ENCODE results near the gene CYTH3. TPM values are rescaled to one million over a fixed set of nuclear protein-coding genes. Genes with fewer than 3 reads are reported as not detected.

The CYTH3 gene
- total RNA-seq, 2 experiments from 2014 or later = 1.2 to 1.7 TPM

DNA sequence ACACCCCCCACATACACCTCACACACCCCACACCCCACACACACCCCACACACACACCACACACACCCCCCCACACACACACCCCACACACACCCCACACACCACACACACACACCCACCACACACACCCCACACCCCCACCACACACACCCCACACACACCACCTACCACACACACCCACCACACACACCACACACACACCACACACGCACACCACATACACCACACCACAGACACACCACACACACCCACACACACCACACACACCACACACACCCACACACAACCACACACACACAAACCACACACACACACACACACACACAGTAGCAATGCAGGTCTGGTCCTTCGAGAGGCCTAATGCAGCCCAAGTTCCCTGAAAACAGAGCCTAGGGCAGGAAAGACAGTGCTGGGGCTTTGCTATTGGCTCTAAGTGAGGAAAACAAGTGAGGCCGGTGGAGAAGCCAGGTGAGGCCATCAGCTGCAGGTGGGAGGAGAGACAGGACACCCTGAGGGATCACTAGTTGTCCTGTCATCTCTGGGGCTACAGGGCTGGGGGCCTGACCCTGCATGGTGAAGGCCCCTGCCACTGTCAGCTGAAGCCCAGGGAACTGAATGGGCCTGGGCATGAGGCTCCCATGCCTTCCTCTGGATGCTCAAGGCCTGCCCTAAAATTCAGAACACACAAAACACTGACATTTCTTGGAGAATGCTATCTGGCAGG, 92.6 kb downstream of the CYTH3 start:
- POLR2A ChIA-PET = no interaction called here
- no peaks in the 10 kb centered on the region for H3K9me3 Mint-ChIP-seq
- H3K27ac Mint-ChIP-seq = no peak overlapping the region
- no peaks in the 10 kb centered on the region for H3K36me3 Mint-ChIP-seq (ENCODE audit: low read depth)
- no peak for DNase-seq
- no peaks in the 10 kb centered on the region for H3K27me3 Mint-ChIP-seq
- CTCF ChIA-PET = no interaction called here
- H3K4me1 Mint-ChIP-seq = no peaks in the 10 kb centered on the region
- H3K4me3 Mint-ChIP-seq = no peak overlapping the region

- Mint-ChIP-seq H3K4me3 (no peak overlapping the region), H3K27me3 (no peaks in the 10 kb centered on the region), H3K27ac (no peak overlapping the region), H3K9me3 (no peaks in the 10 kb centered on the region), H3K4me1 (no peaks in the 10 kb centered on the region), H3K36me3 (ENCODE audit: low read depth) (no peaks in the 10 kb centered on the region)
- no peak for DNase-seq
- ChIA-PET POLR2A (no interaction called here), CTCF (no interaction called here)
Observed at GRCh38 chr7:6178298-6179029, 94.0 kb downstream of the CYTH3 start.

- no peaks in the 10 kb centered on the region for H3K27me3 Mint-ChIP-seq
- DNase-seq = no peak
- ChIA-PET POLR2A (no interaction called here), CTCF (no interaction called here)
- H3K36me3 Mint-ChIP-seq (ENCODE audit: low read depth) = no peaks in the 10 kb centered on the region
- no peaks in the 10 kb centered on the region for H3K9me3 Mint-ChIP-seq
- no peak overlapping the region for H3K27ac Mint-ChIP-seq
- H3K4me1 Mint-ChIP-seq = no peaks in the 10 kb centered on the region
- no peak overlapping the region for H3K4me3 Mint-ChIP-seq
Observed at GRCh38 chr7:6175645-6176044, 96.8 kb downstream of the CYTH3 start.

- Mint-ChIP-seq H3K4me3 (no peak overlapping the region), H3K27me3 (no peaks in the 10 kb centered on the region), H3K4me1 (no peaks in the 10 kb centered on the region), H3K9me3 (no peaks in the 10 kb centered on the region), H3K27ac (no peak overlapping the region), H3K36me3 (ENCODE audit: low read depth) (no peaks in the 10 kb centered on the region)
- CTCF ChIA-PET = no interaction called here
- DNase-seq = no peak
- POLR2A ChIA-PET = no interaction called here
Observed at GRCh38 chr7:6172910-6173295, 99.5 kb downstream of the CYTH3 start.

DNA sequence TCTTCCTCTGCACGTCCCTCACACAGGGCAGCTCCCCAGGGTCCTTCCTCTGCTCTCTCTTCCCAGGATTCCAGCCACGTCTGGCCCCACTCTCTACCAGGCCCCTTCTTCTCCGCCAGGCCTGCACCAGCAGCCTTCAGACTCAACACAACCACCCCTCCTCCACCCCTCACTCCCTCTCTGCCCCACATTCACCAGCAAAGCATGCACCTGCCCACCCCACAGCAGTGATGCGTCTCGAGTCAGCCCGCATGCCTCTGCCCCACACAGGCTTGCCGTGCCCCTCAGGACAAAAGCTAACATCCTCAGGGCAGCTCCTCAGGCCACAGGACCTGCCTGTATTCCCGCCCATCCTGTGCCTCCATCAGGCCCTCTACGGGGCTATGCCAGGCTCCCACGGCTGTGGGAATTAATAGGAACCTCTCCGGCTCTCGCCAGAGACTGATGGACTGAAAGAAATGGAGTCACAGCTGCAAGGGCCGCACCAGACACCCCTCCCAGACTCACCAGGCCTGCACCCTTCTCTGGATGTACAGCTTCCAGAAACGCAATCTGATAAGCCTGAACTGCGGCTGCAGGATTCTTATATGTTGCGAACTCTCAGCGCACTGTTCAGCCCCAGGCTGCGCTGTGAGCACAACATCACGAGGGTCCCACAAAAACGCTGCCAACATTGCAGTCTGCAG, 100.1 kb downstream of the CYTH3 start:
- no peak for DNase-seq
- Mint-ChIP-seq H3K9me3 (no peaks in the 10 kb centered on the region), H3K27ac (no peak overlapping the region), H3K36me3 (ENCODE audit: low read depth) (no peaks in the 10 kb centered on the region), H3K4me1 (no peaks in the 10 kb centered on the region), H3K27me3 (no peaks in the 10 kb centered on the region), H3K4me3 (no peak overlapping the region)
- POLR2A ChIA-PET = no interaction called here
- CTCF ChIA-PET = no interaction called here

DNA sequence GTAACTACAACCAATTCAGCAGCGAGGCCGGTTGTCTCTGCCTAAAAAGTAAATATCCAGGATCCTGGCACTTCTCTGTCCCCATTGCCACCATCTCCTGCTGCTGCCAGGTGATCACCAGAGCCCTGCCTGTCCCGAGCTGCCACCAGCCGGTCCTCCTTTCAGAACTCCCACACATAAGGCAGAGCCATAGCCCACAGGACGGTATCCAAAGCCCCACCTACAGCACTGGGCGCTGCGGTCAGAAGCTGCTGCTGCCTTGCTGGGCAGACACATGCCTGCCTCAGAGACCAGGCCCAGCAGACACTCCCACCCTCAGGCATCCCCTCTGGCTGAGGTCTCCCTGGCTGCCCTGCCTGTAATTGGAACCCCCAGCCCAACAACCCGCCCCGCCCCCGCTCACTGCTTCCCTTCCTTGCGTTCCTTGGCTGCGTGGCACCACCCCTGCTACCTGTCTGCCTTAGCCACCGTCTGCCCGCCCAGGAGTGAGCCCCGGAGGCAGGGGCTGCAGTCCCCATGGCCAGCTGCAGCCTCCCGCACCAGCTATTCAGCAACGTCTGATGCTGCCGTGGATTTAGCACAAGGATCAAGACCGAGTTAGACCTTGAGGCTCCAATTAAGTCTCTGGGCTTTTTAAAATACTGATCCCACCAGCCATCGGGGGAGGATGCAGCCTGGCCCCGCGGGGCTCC, 100.7 kb downstream of the CYTH3 start:
- CTCF ChIA-PET = no interaction called here
- POLR2A ChIA-PET = interaction anchor here (1.0 kb wide), 1 partner anchor 56 kb away, joined by 3 read pairs; no protein-coding TSS in a partner anchor
- no peaks in the 10 kb centered on the region for H3K9me3 Mint-ChIP-seq

GRCh38 chr7:6170571-6171531, 101.6 kb downstream of the CYTH3 start:
- CTCF ChIA-PET = no interaction called here
- Mint-ChIP-seq H3K27ac (no peak overlapping the region), H3K9me3 (no peaks in the 10 kb centered on the region), H3K36me3 (ENCODE audit: low read depth) (no peaks in the 10 kb centered on the region), H3K4me3 (no peak overlapping the region), H3K4me1 (no peaks in the 10 kb centered on the region), H3K27me3 (no peaks in the 10 kb centered on the region)
- POLR2A ChIA-PET = interaction anchor here (1.0 kb wide), 1 partner anchor 55 kb away, joined by 3 read pairs; no protein-coding TSS in a partner anchor
- no peak for DNase-seq

More for the DNA sequence above, 100.7 kb downstream of the CYTH3 start:
- no peaks in the 10 kb centered on the region for H3K27me3 Mint-ChIP-seq
- no peak overlapping the region for H3K27ac Mint-ChIP-seq
- DNase-seq = no peak
- H3K4me3 Mint-ChIP-seq = no peak overlapping the region
- no peaks in the 10 kb centered on the region for H3K4me1 Mint-ChIP-seq
- no peaks in the 10 kb centered on the region for H3K36me3 Mint-ChIP-seq (ENCODE audit: low read depth)

DNA sequence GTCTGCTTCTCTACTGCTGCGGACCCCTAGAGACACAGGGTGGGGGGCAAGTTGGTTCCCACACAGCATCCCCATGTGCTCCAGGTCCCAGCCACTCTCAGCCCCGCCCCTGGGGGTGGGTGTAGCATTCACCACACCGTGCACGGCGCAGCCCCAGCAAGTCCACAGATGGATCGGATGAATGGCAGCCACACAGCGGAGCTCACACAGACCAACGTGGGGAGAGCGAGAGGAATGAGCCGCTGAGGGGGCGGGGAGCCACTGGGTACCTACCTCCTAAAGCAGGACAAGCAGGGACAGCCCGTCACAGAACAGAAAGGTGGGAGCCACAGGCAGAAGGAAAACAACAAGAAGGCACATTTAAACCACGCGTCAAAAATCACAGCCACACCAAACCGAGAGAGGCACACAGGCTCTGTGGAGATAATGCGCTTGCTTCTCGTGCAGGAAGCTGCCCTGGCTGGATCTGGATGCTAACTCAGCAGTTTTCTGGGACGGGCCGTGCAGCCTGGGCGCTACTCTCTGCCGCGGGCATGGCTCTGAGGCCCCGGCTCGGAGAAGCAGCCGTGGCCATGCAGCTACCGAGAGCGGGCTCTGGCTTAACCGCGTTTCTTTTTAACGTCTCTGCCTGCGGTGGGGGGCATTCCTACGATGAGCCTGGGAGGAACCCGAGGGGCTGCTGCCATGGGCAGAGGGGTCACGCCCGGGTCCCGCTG, 102.5 kb downstream of the CYTH3 start:
- no peak overlapping the region for H3K27ac Mint-ChIP-seq

DNA sequence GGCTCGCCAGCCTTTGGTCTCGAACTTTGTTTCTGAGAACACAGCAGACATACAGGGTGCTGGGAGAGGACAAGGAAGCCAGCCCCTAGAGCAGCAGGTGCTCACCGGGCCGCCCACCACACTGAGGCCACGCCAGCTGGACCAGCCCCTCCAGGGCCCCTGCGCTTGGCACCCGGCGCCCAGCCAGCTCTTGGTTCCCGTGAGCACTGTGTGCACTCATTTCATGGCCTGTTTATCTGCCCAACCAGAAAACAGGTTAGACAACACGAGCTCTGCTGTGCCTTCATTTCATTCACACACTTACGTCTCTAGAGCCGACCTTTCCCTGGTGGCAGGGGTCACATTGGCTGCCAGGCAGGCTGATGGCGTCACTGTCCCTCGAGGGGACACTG, 104.0 kb downstream of the CYTH3 start:
- ChIA-PET CTCF (no interaction called here), POLR2A (no interaction called here)
- no peaks in the 10 kb centered on the region for H3K9me3 Mint-ChIP-seq
- H3K27me3 Mint-ChIP-seq = no peaks in the 10 kb centered on the region
- H3K36me3 Mint-ChIP-seq (ENCODE audit: low read depth) = no peaks in the 10 kb centered on the region
- no peak overlapping the region for H3K27ac Mint-ChIP-seq
- no peak overlapping the region for H3K4me3 Mint-ChIP-seq
- H3K4me1 Mint-ChIP-seq = no peaks in the 10 kb centered on the region
- DNase-seq = no peak

More for the DNA sequence above, 102.5 kb downstream of the CYTH3 start:
- H3K27me3 Mint-ChIP-seq = no peaks in the 10 kb centered on the region
- no peaks in the 10 kb centered on the region for H3K4me1 Mint-ChIP-seq
- H3K9me3 Mint-ChIP-seq = no peaks in the 10 kb centered on the region
- POLR2A ChIA-PET = no interaction called here
- H3K4me3 Mint-ChIP-seq = peak overlapping the region; percentile 21
- no peaks in the 10 kb centered on the region for H3K36me3 Mint-ChIP-seq (ENCODE audit: low read depth)
- no peak for DNase-seq
- CTCF ChIA-PET = no interaction called here

DNA sequence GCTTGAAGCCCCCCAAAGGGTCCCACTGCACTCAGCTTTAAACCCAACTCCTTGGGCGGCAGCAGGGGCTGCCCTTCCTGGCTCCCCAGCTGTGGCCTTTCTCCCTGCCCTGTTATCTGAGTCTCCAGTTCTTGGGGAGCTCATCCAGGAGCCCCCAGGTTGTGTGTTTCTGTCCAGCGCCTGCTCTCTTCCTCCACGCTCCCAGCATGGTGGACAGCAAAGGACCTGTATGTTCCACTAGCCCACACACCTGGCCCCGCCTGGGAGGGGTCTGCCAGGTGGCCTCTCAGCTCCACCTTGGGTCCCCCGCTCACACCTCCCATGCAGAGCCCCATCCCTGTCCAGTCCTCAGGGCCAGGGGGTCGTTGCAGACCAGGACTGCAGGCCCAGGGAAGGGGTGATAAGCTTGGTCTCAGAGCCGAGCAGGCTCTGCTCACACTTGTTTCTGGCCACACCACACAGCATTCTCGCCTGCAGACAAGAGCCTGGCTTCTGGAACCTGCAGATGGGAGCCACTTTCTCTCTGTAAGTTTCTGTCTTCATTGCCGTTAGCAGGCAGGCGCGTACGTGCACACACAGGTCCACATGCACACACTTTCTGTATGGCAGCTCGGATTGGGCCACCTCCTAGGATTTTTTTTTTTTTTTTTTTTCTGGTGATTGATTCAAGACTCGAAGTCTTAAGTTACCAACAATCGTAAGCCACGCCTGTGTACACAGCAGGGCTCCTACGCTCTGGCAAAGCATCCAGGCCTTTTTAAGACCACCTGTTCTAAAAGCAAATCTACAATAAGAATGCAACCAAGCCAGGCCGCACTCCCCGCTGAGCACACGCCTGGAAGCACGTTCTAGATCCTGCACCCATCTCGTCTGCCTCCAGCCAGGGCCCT, 104.6 kb downstream of the CYTH3 start:
- H3K4me1 Mint-ChIP-seq = peaks cover 4% of the 10 kb centered on the region
- no peaks in the 10 kb centered on the region for H3K36me3 Mint-ChIP-seq (ENCODE audit: low read depth)
- H3K4me3 Mint-ChIP-seq = no peak overlapping the region
- H3K9me3 Mint-ChIP-seq = no peaks in the 10 kb centered on the region
- no peak overlapping the region for H3K27ac Mint-ChIP-seq
- no peak for DNase-seq
- CTCF ChIA-PET = interaction anchor here (1.4 kb wide), 1 partner anchor 20 kb away, joined by 3 read pairs; no protein-coding TSS in a partner anchor
- POLR2A ChIA-PET = interaction anchor here (0.7 kb wide), 1 partner anchor 101 kb away, joined by 4 read pairs; no protein-coding TSS in a partner anchor
- no peaks in the 10 kb centered on the region for H3K27me3 Mint-ChIP-seq

- ChIA-PET CTCF (interaction anchor here (1.4 kb wide), 1 partner anchor 21 kb away, joined by 3 read pairs; no protein-coding TSS in a partner anchor), POLR2A (no interaction called here)
- H3K4me1 Mint-ChIP-seq = peaks cover 11% of the 10 kb centered on the region
- no peak overlapping the region for H3K4me3 Mint-ChIP-seq
- no peaks in the 10 kb centered on the region for H3K9me3 Mint-ChIP-seq
- no peak overlapping the region for H3K27ac Mint-ChIP-seq
- no peaks in the 10 kb centered on the region for H3K36me3 Mint-ChIP-seq (ENCODE audit: low read depth)
- no peak for DNase-seq
- H3K27me3 Mint-ChIP-seq = no peaks in the 10 kb centered on the region
Observed at GRCh38 chr7:6167004-6167551, 105.3 kb downstream of the CYTH3 start.
